Tibial nerve (tissue), 3 donors: Measurements from ENCODE around the gene GJA9.

Source experiments
- CTCF ChIP-seq, 5 experiments: fragments of 200-600 bp in 3 of 5; fragments of 450-650 bp in 2 of 5; sonication (generic) in 3 of 5; IDR thresholded peaks; one replicate each; pipeline ENCODE4 v1.5.1; 2016 to 2019; ENCODE audit warnings: antibody characterized with exemption in 5 of 5, mild to moderate bottlenecking in 3 of 5, moderate library complexity in 2 of 5
- POLR2A ChIP-seq, 2 donors: fragments of 450-650 bp; IDR thresholded peaks; one replicate each; pipeline ENCODE4 v1.6.1; 2017; ENCODE audit warnings: antibody characterized with exemption in 2 of 2, mild to moderate bottlenecking in 2 of 2, moderate library complexity in 2 of 2

GRCh38 chr1:38881487-38881886, at the start of gene GJA9:
- no peak for TF ChIP-seq POLR2A (IDR thresholded peaks at IDR 0.05)
- no peak for TF ChIP-seq CTCF (IDR thresholded peaks at IDR 0.05)
